Skeletal muscle tissue (tissue), 4 donors: ENCODE measurements around the gene ANKMY1. TPM values are rescaled to one million over a fixed set of nuclear protein-coding genes. Genes with fewer than 3 reads are reported as not detected.
A peak's percentile ranks its signal among the peaks of the same experiment; 100 is the strongest.
"Not testable (repeated sequence)": the region's sequence is repeated elsewhere in the genome, so short reads cannot be mapped to it uniquely, and the experiment has no call there.

Experiments
- H3K27ac ChIP-seq: one replicate; pipeline ENCODE4 v1.7.0; 2013; ENCODE audit warnings: mild to moderate bottlenecking, low read depth, low read length, inconsistent platforms
- H3K27me3 ChIP-seq, 3 donors: one replicate each; pipeline ENCODE4 v1.7.0; 2013; ENCODE audit warnings: low read length in 3 of 3; ENCODE audit not compliant: control insufficient read depth in 3 of 3, insufficient read depth in 3 of 3
- H3K36me3 ChIP-seq, 3 donors: one replicate each; pipeline ENCODE4 v1.7.0; 2013; ENCODE audit warnings: low read length in 3 of 3; ENCODE audit not compliant: control insufficient read depth in 3 of 3, insufficient read depth in 3 of 3
- H3K4me1 ChIP-seq, 3 donors: one replicate each; pipeline ENCODE4 v1.7.0; 2013; ENCODE audit warnings: low read length in 3 of 3, mild to moderate bottlenecking in 3 of 3; ENCODE audit not compliant: control insufficient read depth in 3 of 3, insufficient read depth in 3 of 3
- H3K4me3 ChIP-seq, 3 donors: one replicate each; pipeline ENCODE4 v1.7.0; 2013; ENCODE audit warnings: low read length in 3 of 3
- H3K9ac ChIP-seq, 3 donors: one replicate each; pipeline ENCODE4 v1.7.0; 2013; ENCODE audit warnings: low read length in 3 of 3, mild to moderate bottlenecking in 3 of 3, moderate library complexity in 2 of 3, low read depth in 1 of 3
- H3K9me3 ChIP-seq, 3 donors: one replicate each; pipeline ENCODE4 v1.7.0; 2013; ENCODE audit warnings: low read length in 3 of 3; ENCODE audit not compliant: control insufficient read depth in 3 of 3
- total RNA-seq: library from RNA; depleted of rRNA; stranded (reverse); fragments of >200 nt; gene quantifications from one replicate; pipeline ENCODE4 v1.2.3, GENCODE V29; 2014
- donor health status: Osteomylitis.

Gene ANKMY1
- total RNA-seq, 1 donor from 2014 or later: 5.2 TPM

DNA sequence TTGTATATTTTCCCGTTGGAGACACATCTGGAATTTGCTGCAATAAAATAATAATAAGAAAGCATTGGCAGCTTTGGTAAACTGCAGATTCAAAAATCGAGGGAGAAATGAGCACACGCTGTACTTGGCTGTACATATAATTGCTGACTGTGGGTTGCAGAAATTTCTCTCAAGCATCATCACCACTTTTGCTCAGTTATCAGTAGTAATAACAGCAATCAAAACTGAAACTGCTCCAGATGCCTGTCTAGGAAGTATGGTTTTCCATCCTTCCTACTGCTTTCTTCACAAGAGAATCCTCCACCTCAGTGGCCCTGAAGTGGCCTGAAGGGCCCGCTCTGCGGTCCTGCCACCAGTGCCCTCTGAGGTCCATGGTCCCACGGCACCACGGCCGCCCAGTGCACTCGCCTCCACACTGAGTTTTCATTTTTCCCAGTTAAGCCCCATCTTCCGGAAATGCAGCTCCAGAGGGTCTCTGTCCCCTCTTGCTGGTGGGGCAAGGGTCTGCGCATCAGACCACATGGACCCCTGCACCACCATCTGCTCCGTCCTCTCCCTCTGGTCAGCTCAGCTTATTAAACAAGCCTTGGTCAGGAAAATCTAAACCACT is 6.3 kb upstream of the ANKMY1 start:
- H3K4me1 ChIP-seq: peaks cover 42 to 53% (median 47%) of the 10 kb centered on the region in 3 donors
- peak overlapping the region in 1 of 3 donors; percentile 16 for H3K9ac ChIP-seq
- H3K27ac ChIP-seq: no peak overlapping the region
- H3K27me3 ChIP-seq: no peaks in the 10 kb centered on the region
- H3K9me3 ChIP-seq: no peaks in the 10 kb centered on the region
- H3K36me3 ChIP-seq: peaks cover 0 to 14% (median 6%) of the 10 kb centered on the region in 3 donors
- no peak overlapping the region for H3K4me3 ChIP-seq

DNA sequence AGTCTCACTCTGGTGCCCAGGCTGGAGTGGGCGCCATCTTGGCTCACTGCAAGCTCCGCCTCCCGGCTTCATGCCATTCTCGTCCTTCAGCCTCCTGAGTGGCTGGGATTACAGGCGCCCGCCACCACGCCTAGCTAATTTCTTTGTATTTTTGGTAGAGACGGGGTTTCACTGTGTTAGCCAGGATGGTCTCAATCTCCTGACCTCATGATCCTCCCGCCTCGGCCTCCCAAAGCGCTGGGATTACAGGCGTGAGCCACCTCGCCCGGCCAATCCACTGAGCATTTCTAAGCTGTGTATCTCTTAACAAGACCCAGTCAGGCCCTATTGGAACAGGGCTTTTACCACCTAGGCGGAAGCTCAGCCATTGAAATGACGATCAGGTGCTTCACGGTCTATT is 5.4 kb upstream of the ANKMY1 start:
- H3K4me3 ChIP-seq, H3K27ac ChIP-seq, H3K9ac ChIP-seq, H3K27me3 ChIP-seq, H3K9me3 ChIP-seq: not testable (repeated sequence)
- Histone ChIP-seq H3K4me1 (peaks cover 44 to 54% (median 50%) of the 10 kb centered on the region in 3 donors), H3K36me3 (peaks cover 0 to 14% (median 6%) of the 10 kb centered on the region in 3 donors)

DNA sequence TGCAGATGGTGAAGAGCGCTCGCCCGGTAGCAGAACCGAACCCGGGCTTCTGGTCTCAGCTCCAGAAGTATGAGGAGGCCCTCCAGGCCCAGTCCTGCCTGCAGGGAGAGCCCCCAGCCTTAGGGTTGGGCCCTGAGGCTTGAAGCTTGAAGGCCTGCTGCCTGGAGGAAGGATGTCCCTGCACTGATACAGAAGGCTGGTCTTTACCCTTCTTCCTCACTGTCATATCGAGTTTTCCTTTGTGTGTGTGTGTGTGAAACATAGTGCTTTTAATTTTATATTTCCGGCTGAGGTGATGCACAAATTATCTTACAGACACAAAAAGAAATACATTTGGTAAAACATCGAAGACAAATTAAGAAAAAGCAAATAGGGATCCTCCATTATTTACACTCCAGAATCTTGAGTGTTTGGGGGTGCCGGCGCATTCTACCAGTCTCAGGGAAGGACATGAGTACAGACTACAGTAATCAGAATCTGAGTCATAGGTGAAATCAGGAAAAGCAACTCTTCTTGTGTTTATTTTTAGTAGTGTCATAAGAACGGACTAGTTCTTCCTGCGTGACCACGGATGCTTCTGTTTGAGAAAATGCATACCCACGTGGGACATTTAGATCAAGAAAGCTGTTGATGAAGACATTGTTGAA is 3.7 kb upstream of the ANKMY1 start:
- peak overlapping the region; percentile 60 to 84 (median 68) for H3K9ac ChIP-seq
- no peaks in the 10 kb centered on the region for H3K27me3 ChIP-seq
- peak overlapping the region; percentile 96 for H3K27ac ChIP-seq
- H3K9me3 ChIP-seq: no peaks in the 10 kb centered on the region
- peaks cover 0 to 14% (median 6%) of the 10 kb centered on the region in 3 donors for H3K36me3 ChIP-seq
- peak overlapping the region; percentile 71 to 82 (median 80) for H3K4me3 ChIP-seq
- peaks cover 39 to 50% (median 47%) of the 10 kb centered on the region in 3 donors for H3K4me1 ChIP-seq

DNA sequence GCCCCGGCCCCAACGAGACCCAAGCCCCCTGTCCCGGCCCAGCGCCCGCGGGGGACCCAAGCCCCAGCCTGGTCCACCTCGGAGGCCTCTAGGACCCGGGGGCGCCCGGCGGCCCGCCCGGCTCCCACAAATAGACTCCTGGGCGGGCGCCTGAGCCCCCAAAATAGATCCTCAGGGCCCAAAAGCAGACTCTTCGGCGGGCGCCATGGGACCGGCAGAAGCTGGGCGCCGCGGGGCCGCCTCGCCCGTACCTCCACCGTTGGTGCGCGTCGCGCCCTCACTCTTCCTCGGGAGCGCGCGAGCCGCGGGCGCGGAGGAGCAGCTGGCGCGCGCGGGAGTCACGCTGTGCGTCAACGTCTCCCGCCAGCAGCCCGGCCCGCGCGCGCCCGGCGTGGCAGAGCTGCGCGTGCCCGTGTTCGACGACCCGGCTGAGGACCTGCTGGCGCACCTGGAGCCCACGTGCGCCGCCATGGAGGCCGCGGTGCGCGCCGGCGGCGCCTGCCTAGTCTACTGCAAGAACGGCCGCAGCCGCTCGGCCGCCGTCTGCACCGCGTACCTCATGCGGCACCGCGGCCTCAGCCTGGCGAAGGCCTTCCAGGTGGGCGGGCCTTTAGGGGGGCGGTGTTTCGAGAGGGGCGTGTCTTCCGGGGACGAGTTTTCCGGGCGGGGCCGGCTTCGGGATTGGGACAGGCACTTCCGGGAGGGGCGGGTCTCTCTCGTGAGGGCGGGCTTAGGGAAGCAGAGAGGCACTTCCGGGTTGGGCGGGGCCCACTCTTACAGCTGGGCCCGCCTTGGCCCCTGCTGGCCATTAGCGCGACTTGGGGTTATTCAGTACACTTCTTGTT is 2.9 kb upstream of the ANKMY1 start:
- Histone ChIP-seq H3K27me3 (no peaks in the 10 kb centered on the region), H3K9ac (peak overlapping the region; percentile 77 to 94 (median 78)), H3K27ac (peak overlapping the region; percentile 96), H3K9me3 (no peaks in the 10 kb centered on the region), H3K36me3 (peaks cover 0 to 14% (median 6%) of the 10 kb centered on the region in 3 donors), H3K4me3 (peak overlapping the region; percentile 76 to 82 (median 80)), H3K4me1 (peaks cover 33 to 44% (median 41%) of the 10 kb centered on the region in 3 donors)

DNA sequence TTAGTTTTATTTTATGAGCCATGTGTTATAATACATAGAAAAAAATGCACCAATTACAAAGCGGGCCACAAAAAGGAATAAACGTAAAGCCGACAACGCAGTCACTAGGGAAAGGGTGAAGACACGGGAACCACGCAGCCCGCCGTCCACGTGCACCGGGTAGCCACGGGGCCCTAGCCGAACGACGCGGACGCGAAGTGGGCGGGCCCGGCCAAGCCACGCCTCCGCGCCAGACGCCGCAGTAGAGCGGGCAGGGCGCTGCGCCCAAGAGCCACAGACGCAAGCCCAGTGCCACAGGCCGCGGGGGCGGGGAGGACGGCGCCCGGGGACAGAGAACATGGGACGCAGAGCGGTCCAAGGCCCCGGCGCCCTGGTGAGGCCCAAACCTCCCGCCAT is 2.3 kb upstream of the ANKMY1 start, which contains the start of gene DUSP28:
Gene DUSP28 (plus strand): TSS at position 274 of the 396 bp plus-strand sequence. CDS start 328 bp downstream, outside the sequence.
- peaks cover 31 to 38% (median 35%) of the 10 kb centered on the region in 3 donors for H3K4me1 ChIP-seq
- H3K9ac ChIP-seq: peak within 1 kb of the TSS; percentile 77 to 94 (median 78)
- peak within 1 kb of the TSS; percentile 96 for H3K27ac ChIP-seq
- peak within 1 kb of the TSS; percentile 76 to 82 (median 80) for H3K4me3 ChIP-seq
- no peaks in the 10 kb centered on the region for H3K9me3 ChIP-seq
- peaks cover 0 to 14% (median 8%) of the 10 kb centered on the region in 3 donors for H3K36me3 ChIP-seq
- no peaks in the 10 kb centered on the region for H3K27me3 ChIP-seq

DNA sequence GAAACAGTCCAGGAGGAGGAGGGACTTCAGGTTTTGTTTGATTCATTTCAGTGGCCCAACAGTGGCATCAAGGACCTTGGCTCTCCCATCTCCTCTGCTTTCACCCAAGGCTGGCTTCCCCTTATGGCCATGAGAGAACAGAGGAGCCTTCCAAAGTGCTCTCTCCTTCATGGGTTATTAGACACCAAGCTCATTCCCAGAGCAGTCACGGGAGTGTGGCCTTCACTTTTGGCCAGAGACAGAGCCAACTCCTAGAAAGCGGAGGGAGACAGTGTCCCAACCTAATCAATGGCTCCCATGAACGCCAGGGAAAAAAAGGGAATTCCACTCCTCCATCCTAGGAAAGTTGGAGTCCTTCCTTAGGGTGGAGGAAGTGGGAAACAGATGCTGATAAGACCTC is 1.5 kb upstream of the ANKMY1 start:
- H3K9ac ChIP-seq: no peak overlapping the region
- no peaks in the 10 kb centered on the region for H3K9me3 ChIP-seq
- H3K4me1 ChIP-seq: peaks cover 31 to 35% (median 34%) of the 10 kb centered on the region in 3 donors
- peaks cover 0 to 14% (median 8%) of the 10 kb centered on the region in 3 donors for H3K36me3 ChIP-seq
- peak overlapping the region in 2 of 3 donors; percentile 1 to 76 for H3K4me3 ChIP-seq
- H3K27me3 ChIP-seq: no peaks in the 10 kb centered on the region
- H3K27ac ChIP-seq: no peak overlapping the region

DNA sequence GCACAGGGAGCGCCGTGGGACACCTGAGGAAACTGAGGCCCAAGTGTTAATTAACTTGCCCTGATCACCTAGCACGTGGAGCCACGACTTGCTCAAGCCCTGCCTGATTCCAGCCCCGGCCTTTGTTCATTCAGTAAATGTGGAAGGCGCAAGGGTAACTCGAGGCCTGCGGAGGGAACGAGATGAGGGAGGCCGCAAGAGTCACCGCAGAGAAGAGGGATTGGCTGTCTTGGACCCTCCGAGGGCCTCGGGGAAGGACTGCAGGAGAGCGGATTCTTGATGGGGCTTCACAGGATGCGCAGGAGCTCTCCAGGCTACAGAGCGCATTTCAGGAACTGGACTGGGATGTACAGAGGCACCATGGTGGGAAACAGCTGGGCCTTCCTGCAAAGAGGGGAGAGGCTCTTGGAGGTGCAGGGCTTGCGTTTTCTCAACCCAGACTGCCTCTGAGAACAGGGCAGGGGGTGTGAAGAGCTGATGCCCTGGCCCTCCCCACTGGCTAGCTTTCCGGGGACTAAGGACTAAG is 511 bp upstream of the ANKMY1 start:
- no peak overlapping the region for H3K27ac ChIP-seq
- peaks cover 0 to 10% (median 5%) of the 10 kb centered on the region in 3 donors for H3K36me3 ChIP-seq
- H3K9me3 ChIP-seq: no peaks in the 10 kb centered on the region
- no peaks in the 10 kb centered on the region for H3K27me3 ChIP-seq
- H3K9ac ChIP-seq: no peak overlapping the region
- peak overlapping the region in 2 of 3 donors; percentile 43 to 45 for H3K4me3 ChIP-seq
- peaks cover 31 to 39% (median 34%) of the 10 kb centered on the region in 3 donors for H3K4me1 ChIP-seq

DNA sequence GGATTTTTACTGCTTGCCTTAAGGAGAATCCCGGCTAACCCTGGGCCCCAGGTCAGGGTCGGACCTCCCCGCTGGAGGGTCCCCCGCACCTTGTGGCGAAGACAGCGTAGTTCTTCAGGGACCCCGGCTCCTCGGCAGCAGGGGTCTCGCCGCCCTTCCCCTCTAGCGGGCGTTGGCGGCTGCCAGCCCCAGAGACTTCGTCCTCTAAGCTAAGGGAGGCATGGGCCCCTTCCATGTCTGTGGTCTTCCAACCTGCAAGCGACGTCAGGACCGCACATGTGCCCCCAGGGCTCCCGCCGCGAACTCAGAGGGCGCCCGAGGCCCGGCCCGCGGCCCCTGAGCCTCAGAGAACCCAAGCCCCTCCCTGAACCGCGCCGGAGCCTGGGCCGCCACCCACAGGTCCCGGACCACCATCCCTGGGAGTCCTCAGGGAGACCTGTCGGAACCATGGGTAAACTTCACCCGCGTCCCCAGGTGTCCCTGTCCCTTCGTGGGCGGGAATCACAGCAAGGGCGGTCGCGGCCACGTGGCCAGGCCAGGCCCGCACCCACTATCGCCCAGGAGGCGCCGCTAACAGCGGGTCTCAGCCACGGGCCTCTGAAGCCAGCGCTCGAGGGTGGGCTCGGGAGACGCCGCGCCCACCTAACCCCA is 562 bp downstream of the ANKMY1 start:
- peaks cover 4 to 7% (median 7%) of the 10 kb centered on the region in 3 donors for H3K36me3 ChIP-seq
- H3K9me3 ChIP-seq: no peaks in the 10 kb centered on the region
- peak overlapping the region in 1 of 3 donors; percentile 43 for H3K4me3 ChIP-seq
- peak overlapping the region in 2 of 3 donors; percentile 23 to 45 for H3K9ac ChIP-seq
- H3K4me1 ChIP-seq: peaks cover 27 to 39% (median 34%) of the 10 kb centered on the region in 3 donors
- H3K27ac ChIP-seq: no peak overlapping the region
- H3K27me3 ChIP-seq: no peaks in the 10 kb centered on the region

DNA sequence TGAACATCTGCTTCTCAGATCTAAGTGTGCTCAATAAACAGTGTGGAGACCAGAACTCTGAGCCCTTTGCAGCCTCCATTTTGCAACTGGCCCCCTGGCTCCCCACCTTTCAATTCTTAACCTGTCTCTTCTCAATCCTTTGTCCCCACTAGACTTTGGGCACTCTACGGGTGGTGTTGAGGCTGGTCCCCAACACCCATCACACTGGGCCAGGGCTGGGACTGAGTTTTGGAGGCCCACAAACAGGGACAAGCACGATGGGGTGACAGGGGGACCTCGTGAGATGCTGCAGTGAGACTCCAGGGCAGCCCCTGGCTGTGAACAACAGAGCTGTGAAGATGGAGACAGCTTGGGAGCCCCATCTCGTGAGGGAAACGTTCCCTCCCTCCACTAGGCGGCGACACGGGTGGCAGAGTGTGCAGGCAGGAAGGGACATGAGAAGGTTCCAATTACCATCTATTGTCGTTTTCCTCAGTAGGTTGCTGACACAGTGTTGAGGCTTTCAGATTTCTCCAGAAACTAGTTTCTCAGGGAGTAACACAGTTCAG is 1.2 kb downstream of the ANKMY1 start:
- peaks cover 25 to 35% (median 30%) of the 10 kb centered on the region in 3 donors for H3K4me1 ChIP-seq
- H3K36me3 ChIP-seq: peaks cover 7% of the 10 kb centered on the region in 3 donors
- no peak overlapping the region for H3K27ac ChIP-seq
- no peak overlapping the region for H3K9ac ChIP-seq
- no peaks in the 10 kb centered on the region for H3K27me3 ChIP-seq
- H3K4me3 ChIP-seq: no peak overlapping the region
- no peaks in the 10 kb centered on the region for H3K9me3 ChIP-seq
